Endothelial cell of umbilical vein (primary cell): ENCODE data around the gene NBEAL1. TPM values are rescaled to one million over a fixed set of nuclear protein-coding genes. Genes with fewer than 3 reads are reported as not detected.

Experiments used
- BruUV-seq: library from RNA; stranded (reverse); fragments of 400-500 nt; replicated peaks from 2 replicates; lab custom pipeline; 2021; lab: Mats Ljungman, UMichigan
- CTCF ChIA-PET: fragments of 300-600, 350-600 bp; sonication (Branson Sonifier 250); formaldehyde crosslinking; loops from one replicate; lab custom pipeline; 2021; ENCODE audit warnings: antibody characterized with exemption, inconsistent platforms; lab: Charles Lee
- POLR2A ChIA-PET: fragments of 300-600, 350-600 bp; sonication (Branson Sonifier 250); formaldehyde crosslinking; loops from one replicate; lab custom pipeline; 2021; ENCODE audit warnings: antibody characterized with exemption, inconsistent platforms; lab: Charles Lee
- DNase-seq: peaks from one replicate; pipeline ENCODE4 v3.0.0-alpha.2; 2011; ENCODE audit warnings: low read depth, low spot score
- FAIRE-seq: peaks from 2 replicates; lab custom pipeline; 2011; peaks lifted over from hg19 to GRCh38; lab: Jason Lieb, UNC
- H2AFZ ChIP-seq: 2 replicates; pipeline ENCODE4 v1.6.0; 2012; ENCODE audit warnings: low read depth, low read length, control low read depth, inconsistent platforms
- H3K27ac ChIP-seq: 2 replicates; pipeline ENCODE4 v1.5.1; 2011; ENCODE audit warnings: low read depth, mild to moderate bottlenecking, control low read depth, low read length, moderate library complexity; ENCODE audit not compliant: insufficient read depth
- H3K27me3 ChIP-seq, 2 experiments: 2 replicates each; pipeline versions ENCODE4 v1.6.0 to v1.6.1; 2011; ENCODE audit warnings: low read length in 2 of 2, mixed read lengths in 1 of 2; ENCODE audit not compliant: control insufficient read depth in 2 of 2, insufficient read depth in 2 of 2
- H3K36me3 ChIP-seq, 2 experiments: 2 replicates in 1 of 2; 3 replicates in 1 of 2; pipeline ENCODE4 v1.5.1; 2011; ENCODE audit warnings: low read length in 2 of 2, mild to moderate bottlenecking in 1 of 2, moderate library complexity in 1 of 2; ENCODE audit not compliant: control insufficient read depth in 2 of 2, insufficient read depth in 2 of 2; ENCODE audit errors: extremely low read depth in 1 of 2
- H3K4me1 ChIP-seq: 3 replicates; pipeline ENCODE4 v1.5.1; 2011; ENCODE audit warnings: mild to moderate bottlenecking, low read length; ENCODE audit not compliant: control insufficient read depth, insufficient read depth; ENCODE audit errors: extremely low read depth
- H3K4me2 ChIP-seq: 2 replicates; pipeline ENCODE4 v1.6.1; 2011; ENCODE audit warnings: low read length, control low read depth, mixed read lengths; ENCODE audit not compliant: insufficient read depth
- H3K4me3 ChIP-seq, 3 experiments: fragments of 200-600 bp in 1 of 3; sonication (generic), shearing (Covaris generic) in 1 of 3; replicated peaks in 1 of 3; 2 replicates each; pipeline ENCODE4 v1.5.1; 2011 to 2016; ENCODE audit warnings: control low read depth in 3 of 3, low read length in 3 of 3, mild to moderate bottlenecking in 2 of 3, inconsistent platforms in 1 of 3, low read depth in 1 of 3, moderate library complexity in 1 of 3; ENCODE audit not compliant: insufficient read depth in 1 of 3
- H3K79me2 ChIP-seq: 2 replicates; pipeline ENCODE4 v1.6.0; 2012; ENCODE audit warnings: low read length, inconsistent platforms; ENCODE audit not compliant: control insufficient read depth, insufficient read depth
- H3K9ac ChIP-seq: replicated peaks from 2 replicates; pipeline ENCODE3; 2011; ENCODE audit warnings: low read length, control low read depth; ENCODE audit not compliant: insufficient read depth; ENCODE audit errors: extremely low read depth
- H3K9me1 ChIP-seq: replicated peaks from 3 replicates; pipeline ENCODE4 v1.6.0; 2011; ENCODE audit warnings: mild to moderate bottlenecking, low read length; ENCODE audit not compliant: control insufficient read depth, insufficient read depth; ENCODE audit errors: extremely low read depth
- H3K9me3 ChIP-seq: replicated peaks from 2 replicates; pipeline ENCODE4 v1.5.1; 2012; ENCODE audit warnings: low read length, inconsistent platforms; ENCODE audit not compliant: control insufficient read depth, insufficient read depth
- H4K20me1 ChIP-seq: replicated peaks from 2 replicates; pipeline ENCODE3; 2011; ENCODE audit warnings: mild to moderate bottlenecking, low read length; ENCODE audit not compliant: control insufficient read depth, insufficient read depth; ENCODE audit errors: extremely low read depth
- CTCF ChIP-seq, 2 donors: IDR thresholded peaks; 1 replicate in 1 of 2; 2 replicates in 1 of 2; pipeline ENCODE4 v1.5.1; 2011; ENCODE audit warnings: low read length in 2 of 2, mild to moderate bottlenecking in 2 of 2, moderate library complexity in 2 of 2, control low read depth in 1 of 2, inconsistent platforms in 1 of 2, low read depth in 1 of 2; ENCODE audit not compliant: insufficient read depth in 1 of 2; ENCODE audit errors: extremely low read depth in 1 of 2
- EZH2 ChIP-seq: IDR thresholded peaks from 2 replicates; pipeline ENCODE4 v1.6.1; 2012; ENCODE audit warnings: borderline replicate concordance, low read depth, mild to moderate bottlenecking, moderate library complexity, low read length, inconsistent platforms; ENCODE audit not compliant: severe bottlenecking
- FOS ChIP-seq: IDR thresholded peaks from 2 replicates; pipeline ENCODE4 v1.6.1; 2011; ENCODE audit warnings: mild to moderate bottlenecking, low read length, moderate library complexity, borderline replicate concordance; ENCODE audit not compliant: insufficient read depth
- JUN ChIP-seq: IDR thresholded peaks from 2 replicates; pipeline ENCODE4 v1.6.1; 2011; ENCODE audit warnings: borderline replicate concordance, low read depth; ENCODE audit not compliant: insufficient read length, insufficient read depth
- MAX ChIP-seq: IDR thresholded peaks from 2 replicates; pipeline ENCODE4 v1.6.1; 2011; ENCODE audit not compliant: insufficient read depth, insufficient read length
- POLR2A ChIP-seq: IDR thresholded peaks from 2 replicates; pipeline ENCODE4 v1.6.1; 2012; ENCODE audit warnings: low read depth, mild to moderate bottlenecking, control low read depth, low read length
- POLR2AphosphoS5 ChIP-seq: IDR thresholded peaks from 2 replicates; pipeline ENCODE4 v1.6.1; 2012; ENCODE audit warnings: low read depth, mild to moderate bottlenecking, control low read depth, low read length, moderate library complexity; ENCODE audit not compliant: insufficient read depth
- dilution Hi-C: fragments of 300-500 bp; cut with MboI; formaldehyde crosslinking; loops from one replicate; pipeline ENCODE4 v1.15.0; 2019; ENCODE audit warnings: low sequenced_read_pairs; ENCODE audit not compliant: extremely low pct_ligation_motif_present
- intact Hi-C: fragments of 100-400 bp; cut with micrococcal nuclease; formaldehyde crosslinking; loops from one replicate; pipeline ENCODE4 v1.10.0; 2022
- polyA plus RNA-seq, 4 experiments: library from polyadenylated mRNA; depleted of rRNA in 3 of 4; stranded (reverse) in 3 of 4; unstranded in 1 of 4; fragments of >200 nt; gene quantifications; 2 replicates each; pipeline versions ENCODE4 v1.2.1 to v1.2.3, GENCODE V29; 2011 to 2012; ENCODE audit warnings: missing spikeins in 1 of 4
- total RNA-seq: library from RNA; stranded (reverse); gene quantifications from 2 replicates; pipeline ENCODE4 v1.2.3, GENCODE V29; 2021

The NBEAL1 gene
- total and polyA plus RNA-seq, 2 donors (not counting 3 experiments of a cell fraction or from before 2014, with no cell fraction given), result 2.1 to 23.3 TPM

- H3K79me2 ChIP-seq, result peaks cover 32% of the 10 kb centered on the region
- CTCF ChIA-PET, result interaction anchor here (3.0 kb wide), 1 partner anchor 15 kb away, joined by 21 read pairs; no protein-coding TSS in a partner anchor
Observed at GRCh38 chr2:203240491-203240890, 225.8 kb downstream of the NBEAL1 start.

More at GRCh38 chr2:203240491-203240890, 225.8 kb downstream of the NBEAL1 start:
- dilution Hi-C loops (no loop called here), intact Hi-C loops (no loop called here)
- no TSS peak for BruUV-seq
- peaks cover 5% of the 10 kb centered on the region for H3K4me1 ChIP-seq
- no peaks in the 10 kb centered on the region for H3K9me1 ChIP-seq
- DNase-seq (no peak), FAIRE-seq (no peak)
- peak overlapping the region; percentile 92 for H3K4me2 ChIP-seq
- TF ChIP-seq EZH2 (no peak), POLR2A (no peak), FOS (no peak), POLR2AphosphoS5 (no peak), JUN (no peak), CTCF (IDR thresholded peaks at IDR 0.05; ENCODE audit: extremely low read depth in 1 of 2, insufficient read depth in 1 of 2, low read depth in 1 of 2, low read length in 2 of 2) (no peak), MAX (no peak)
- H3K9me3 ChIP-seq, result no peaks in the 10 kb centered on the region
- no peak overlapping the region for H3K27ac ChIP-seq
- no peak overlapping the region for H3K9ac ChIP-seq
- H3K27me3 ChIP-seq, result no peaks in the 10 kb centered on the region
- no peak overlapping the region for H2AFZ ChIP-seq
- H4K20me1 ChIP-seq, result no peaks in the 10 kb centered on the region
- POLR2A ChIA-PET, result interaction anchor here (1.8 kb wide), 1 partner anchor 9 kb away, joined by 10 read pairs; no protein-coding TSS in a partner anchor
- no peak overlapping the region for H3K4me3 ChIP-seq
- no peaks in the 10 kb centered on the region for H3K36me3 ChIP-seq
